ENCODE measurements around the gene SAE1.

SAE1 gene

GRCh38 chr19:47158879-47159503, 28.4 kb downstream of the SAE1 start:
- DNase-seq (ENCODE audit: low spot score) = no peak

GRCh38 chr19:47161876-47162489, 31.3 kb downstream of the SAE1 start:
- no peak for DNase-seq (ENCODE audit: low spot score)

GRCh38 chr19:47168065-47168464, 37.4 kb downstream of the SAE1 start:
- no peak for DNase-seq (ENCODE audit: low spot score)

- no peak for DNase-seq (ENCODE audit: low spot score)
These were observed 42.2 kb downstream of the SAE1 start for GRCh38 chr19:47172666-47173455.

GRCh38 chr19:47176071-47176626, 45.5 kb downstream of the SAE1 start:
- DNase-seq (ENCODE audit: low spot score) = no peak

- DNase-seq (ENCODE audit: low spot score) = no peak
These were observed 46.0 kb downstream of the SAE1 start for GRCh38 chr19:47176627-47177090.

GRCh38 chr19:47179653-47180310, 49.1 kb downstream of the SAE1 start:
- no peak for DNase-seq (ENCODE audit: low spot score)

GRCh38 chr19:47183601-47184000, 53.0 kb downstream of the SAE1 start:
- no peak for DNase-seq (ENCODE audit: low spot score)

GRCh38 chr19:47186446-47187334, 56.1 kb downstream of the SAE1 start:
- no peak for DNase-seq (ENCODE audit: low spot score)

- no peak for DNase-seq (ENCODE audit: low spot score)
These were observed 56.7 kb downstream of the SAE1 start for GRCh38 chr19:47187335-47187655.

- DNase-seq (ENCODE audit: low spot score) = no peak
These were observed 57.2 kb downstream of the SAE1 start for GRCh38 chr19:47187797-47188196.

- no peak for DNase-seq (ENCODE audit: low spot score)
These were observed 57.9 kb downstream of the SAE1 start for GRCh38 chr19:47188507-47189033.

GRCh38 chr19:47190167-47190727, 59.6 kb downstream of the SAE1 start:
- peak; percentile 11 for DNase-seq (ENCODE audit: low spot score)

GRCh38 chr19:47195434-47195833, 64.8 kb downstream of the SAE1 start:
- no peak for DNase-seq (ENCODE audit: low spot score)

GRCh38 chr19:47197141-47197540, 66.5 kb downstream of the SAE1 start:
- DNase-seq (ENCODE audit: low spot score) = no peak

GRCh38 chr19:47200530-47200929, 69.9 kb downstream of the SAE1 start:
- DNase-seq (ENCODE audit: low spot score) = no peak

GRCh38 chr19:47203254-47203653, 72.6 kb downstream of the SAE1 start:
- no peak for DNase-seq (ENCODE audit: low spot score)

GRCh38 chr19:47209319-47210179, 78.9 kb downstream of the SAE1 start:
- no peak for DNase-seq (ENCODE audit: low spot score)

- no peak for DNase-seq (ENCODE audit: low spot score)
These were observed 79.5 kb downstream of the SAE1 start for GRCh38 chr19:47210180-47210490.

Data from SK-N-DZ (cell line).